ENCODE results near the gene CTNNA1. TPM values are rescaled to one million over a fixed set of nuclear protein-coding genes. Genes with fewer than 3 reads are reported as not detected.

CTNNA1 gene
- total RNA-seq, 1 experiment from 2014 or later = 1.9 TPM

- TF ChIP-seq EZH2phosphoT487 (IDR thresholded peaks at IDR 0.05; ENCODE audit: borderline replicate concordance, low read length) (no peak), CTCF (conservative IDR thresholded peaks at IDR 0.05; ENCODE audit: low read depth, low read length) (no peak), EZH2 (IDR thresholded peaks at IDR 0.05; ENCODE audit: low read length, unreplicated experiment) (no peak)
- no peak overlapping the region for H2AFZ ChIP-seq (ENCODE audit: low read length)
- H3F3A ChIP-seq (ENCODE audit: low read length, unreplicated experiment) = no peaks in the 10 kb centered on the region
- H3K27ac ChIP-seq (ENCODE audit: low read length) = no peak overlapping the region
- no peaks in the 10 kb centered on the region for H4K20me1 ChIP-seq (ENCODE audit: low read length)
- H3K9ac ChIP-seq (ENCODE audit: low read length) = no peak overlapping the region
- no peaks in the 10 kb centered on the region for H3K27me3 ChIP-seq (ENCODE audit: low read length)
- no peaks in the 10 kb centered on the region for H3K9me3 ChIP-seq (ENCODE audit: low read length)
- H3K79me2 ChIP-seq (ENCODE audit: low read length) = no peaks in the 10 kb centered on the region
- ATAC-seq = no peak
- no peak overlapping the region for H3K4me2 ChIP-seq (ENCODE audit: low read length)
- BruUV-seq (replicated peaks) = no TSS peak
- H3K4me3 ChIP-seq (ENCODE audit: low read length) = no peak overlapping the region
- POLR2A ChIA-PET (ENCODE audit: unreplicated experiment) = no interaction called here
- H3K9me2 ChIP-seq (replicated peaks; ENCODE audit: low read length) = no peaks in the 10 kb centered on the region
- H3K36me3 ChIP-seq (ENCODE audit: low read depth, low read length) = no peaks in the 10 kb centered on the region
- no peak for DNase-seq
- CTCF ChIA-PET = no interaction called here
- intact Hi-C loops (cut with micrococcal nuclease) = no loop called here
- H3K4me1 ChIP-seq (ENCODE audit: insufficient read depth, low read length) = no peaks in the 10 kb centered on the region
Observed at GRCh38 chr5:138873466-138874221, 120.4 kb downstream of the CTNNA1 start.

- POLR2A ChIA-PET (ENCODE audit: unreplicated experiment) = no interaction called here
- Histone ChIP-seq H4K20me1 (ENCODE audit: low read length) (no peaks in the 10 kb centered on the region), H3K4me1 (ENCODE audit: insufficient read depth, low read length) (no peaks in the 10 kb centered on the region), H3K9ac (ENCODE audit: low read length) (no peak overlapping the region), H3K4me3 (ENCODE audit: low read length) (no peak overlapping the region), H3F3A (ENCODE audit: low read length, unreplicated experiment) (no peaks in the 10 kb centered on the region), H3K27ac (ENCODE audit: low read length) (no peak overlapping the region), H2AFZ (ENCODE audit: low read length) (no peak overlapping the region), H3K4me2 (ENCODE audit: low read length) (no peak overlapping the region), H3K36me3 (ENCODE audit: low read depth, low read length) (no peaks in the 10 kb centered on the region), H3K79me2 (ENCODE audit: low read length) (no peaks in the 10 kb centered on the region), H3K9me2 (replicated peaks; ENCODE audit: low read length) (no peaks in the 10 kb centered on the region), H3K9me3 (ENCODE audit: low read length) (no peaks in the 10 kb centered on the region), H3K27me3 (ENCODE audit: low read length) (no peaks in the 10 kb centered on the region)
- CTCF ChIA-PET = no interaction called here
- no TSS peak for BruUV-seq (replicated peaks)
- no peak for DNase-seq
- no peak for ATAC-seq
- intact Hi-C loops (cut with micrococcal nuclease) = no loop called here
- TF ChIP-seq CTCF (conservative IDR thresholded peaks at IDR 0.05; ENCODE audit: low read depth, low read length) = no peak
- no peak for TF ChIP-seq EZH2 (IDR thresholded peaks at IDR 0.05; ENCODE audit: low read length, unreplicated experiment)
- no peak for TF ChIP-seq EZH2phosphoT487 (IDR thresholded peaks at IDR 0.05; ENCODE audit: borderline replicate concordance, low read length)
Observed at GRCh38 chr5:138874241-138874640, 121.0 kb downstream of the CTNNA1 start.

GRCh38 chr5:138874771-138875551 lies 121.7 kb downstream of the CTNNA1 start, which contains the start of gene LRRTM2:
Gene LRRTM2, minus strand, starts transcription at chr5:138875335. Its CDS starts 424 bp downstream, at chr5:138874911.
- no peak within 1 kb of the TSS for H3K4me3 ChIP-seq (ENCODE audit: low read length)
- no peaks in the 10 kb centered on the region for H3K4me1 ChIP-seq (ENCODE audit: insufficient read depth, low read length)
- no TSS peak for BruUV-seq (replicated peaks)
- ChIA-PET CTCF (no interaction called here), POLR2A (ENCODE audit: unreplicated experiment) (no interaction called here)
- H3K9ac ChIP-seq (ENCODE audit: low read length) = no peak within 1 kb of the TSS
- H3K27me3 ChIP-seq (ENCODE audit: low read length) = no peaks in the 10 kb centered on the region
- no peak for ATAC-seq
- no peak for DNase-seq
- TF ChIP-seq EZH2phosphoT487 (IDR thresholded peaks at IDR 0.05; ENCODE audit: borderline replicate concordance, low read length) = no peak
- no peak for TF ChIP-seq EZH2 (IDR thresholded peaks at IDR 0.05; ENCODE audit: low read length, unreplicated experiment)
- no peak for TF ChIP-seq CTCF (conservative IDR thresholded peaks at IDR 0.05; ENCODE audit: low read depth, low read length)
- intact Hi-C loops (cut with micrococcal nuclease) = no loop called here
- H3K27ac ChIP-seq (ENCODE audit: low read length) = no peak within 1 kb of the TSS
- H3K4me2 ChIP-seq (ENCODE audit: low read length) = no peak within 1 kb of the TSS
- H3K36me3 ChIP-seq (ENCODE audit: low read depth, low read length) = no peaks in the 10 kb centered on the region
- no peaks in the 10 kb centered on the region for H3K9me2 ChIP-seq (replicated peaks; ENCODE audit: low read length)
- H2AFZ ChIP-seq (ENCODE audit: low read length) = no peak within 1 kb of the TSS
- no peaks in the 10 kb centered on the region for H3F3A ChIP-seq (ENCODE audit: low read length, unreplicated experiment)
- H4K20me1 ChIP-seq (ENCODE audit: low read length) = no peaks in the 10 kb centered on the region
- H3K9me3 ChIP-seq (ENCODE audit: low read length) = no peaks in the 10 kb centered on the region
- no peaks in the 10 kb centered on the region for H3K79me2 ChIP-seq (ENCODE audit: low read length)

Measured in PC-3 (cell line).